A673 (cell line): ENCODE data around the gene MGST2. TPM values are rescaled to one million over a fixed set of nuclear protein-coding genes. Genes with fewer than 3 reads are reported as not detected.

Experiments used
- BruUV-seq: library from RNA; stranded (reverse); fragments of 400-500 nt; replicated peaks from 2 replicates; lab custom pipeline; 2021; lab: Mats Ljungman, UMichigan
- CTCF ChIA-PET: fragments of 300-600 bp; sonication (Branson Sonifier 250); formaldehyde crosslinking; loops from one replicate; lab custom pipeline; 2022; ENCODE audit warnings: antibody characterized with exemption; lab: Charles Lee
- POLR2A ChIA-PET: fragments of 300-600 bp; sonication (Branson Sonifier 250); formaldehyde crosslinking; loops from one replicate; lab custom pipeline; 2022; ENCODE audit warnings: antibody characterized with exemption; ENCODE audit not compliant: low non-redundant PET; lab: Charles Lee
- DNase-seq: peaks from one replicate; pipeline ENCODE4 v3.0.0-alpha.2; 2015; ENCODE audit warnings: low spot score
- H3K27ac ChIP-seq: fragments of 200-600 bp; sonication (generic); 2 replicates; pipeline ENCODE4 v1.5.1; 2016; ENCODE audit warnings: mixed run types, low read depth, mild to moderate bottlenecking, mixed read lengths, antibody characterized with exemption, low read length; ENCODE audit not compliant: poor library complexity, severe bottlenecking
- H3K27me3 ChIP-seq: fragments of 200-600 bp; sonication (generic); replicated peaks from 2 replicates; pipeline ENCODE4 v1.6.1; 2017; ENCODE audit warnings: mixed run types, low read depth, mild to moderate bottlenecking, mixed read lengths, antibody characterized with exemption, low read length; ENCODE audit not compliant: insufficient read depth, poor library complexity
- H3K36me3 ChIP-seq: fragments of 200-600 bp; sonication (generic); 2 replicates; pipeline ENCODE4 v1.6.1; 2016; ENCODE audit warnings: mixed run types, mild to moderate bottlenecking, mixed read lengths, antibody characterized with exemption, low read length; ENCODE audit not compliant: insufficient read depth, poor library complexity, severe bottlenecking
- H3K4me1 ChIP-seq: fragments of 200-600 bp; sonication (generic); 2 replicates; pipeline ENCODE4 v1.6.1; 2017; ENCODE audit warnings: mixed run types, mild to moderate bottlenecking, mixed read lengths, antibody characterized with exemption, low read length; ENCODE audit not compliant: insufficient read depth, poor library complexity, severe bottlenecking
- H3K4me3 ChIP-seq: fragments of 200-600 bp; sonication (generic); 2 replicates; pipeline ENCODE4 v1.5.1; 2016; ENCODE audit warnings: low read depth, mixed run types, mild to moderate bottlenecking, mixed read lengths, low read length; ENCODE audit not compliant: poor library complexity, severe bottlenecking
- H3K9me3 ChIP-seq: fragments of 200-600 bp; sonication (generic); 2 replicates; pipeline ENCODE4 v1.6.1; 2016; ENCODE audit warnings: mixed run types, low read depth, mild to moderate bottlenecking, mixed read lengths, antibody characterized with exemption, low read length; ENCODE audit not compliant: poor library complexity, severe bottlenecking
- EZH2 ChIP-seq: fragments of 200-600 bp; sonication (generic); IDR thresholded peaks from 2 replicates; pipeline ENCODE4 v1.6.1; 2017; ENCODE audit warnings: borderline replicate concordance, low read depth, mild to moderate bottlenecking, mixed read lengths, antibody characterized with exemption, low read length; ENCODE audit not compliant: poor library complexity, severe bottlenecking
- intact Hi-C: fragments of 100-400 bp; cut with micrococcal nuclease; formaldehyde crosslinking; loops from one replicate; pipeline ENCODE4 v1.10.0; 2022; ENCODE audit not compliant: unreplicated experiment
- total RNA-seq: library from RNA; stranded (reverse); gene quantifications from 2 replicates; pipeline ENCODE4 v1.2.3, GENCODE V29; 2021
- TF ChIP-seq, protein P1 (sequence below): fragments of 300-800, 200-600 bp; sonication (generic); conservative IDR thresholded peaks from 2 replicates; pipeline ENCODE4 v1.5.1; 2017; ENCODE audit warnings: low read depth, mild to moderate bottlenecking, antibody characterized with exemption, low read length, moderate library complexity, mixed read lengths

Gene MGST2
- total RNA-seq, 1 experiment from 2014 or later, result 7.0 TPM

DNA sequence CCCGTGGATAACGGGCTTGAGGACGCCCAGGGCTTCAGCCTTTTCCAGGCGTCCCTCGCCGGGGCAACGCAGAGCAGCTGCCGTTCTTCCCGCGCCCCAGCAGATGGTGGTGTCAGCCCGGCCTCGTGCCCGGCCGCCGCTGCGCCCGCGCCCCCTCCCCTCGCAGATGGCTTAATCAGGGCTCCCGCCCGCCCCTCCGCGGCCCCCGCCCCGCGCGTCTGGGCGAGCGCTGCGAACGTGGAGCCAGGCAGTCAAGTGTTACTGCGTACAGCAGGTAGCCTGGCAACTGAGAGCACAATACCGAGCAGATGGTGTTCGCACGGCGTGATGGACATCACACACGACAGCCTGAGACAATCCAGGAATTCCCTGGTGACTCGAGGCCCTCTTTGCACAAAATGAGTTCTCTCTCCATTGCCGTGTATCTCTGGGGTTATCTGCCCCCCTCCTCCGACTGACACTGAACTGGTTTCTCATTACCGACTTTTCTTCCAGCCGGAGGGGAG lies 69.3 kb downstream of the MGST2 start:
- DNase-seq, result peak; percentile 84
- intact Hi-C loops, result loop anchor here (2.0 to 10.0 kb wide), 6 partner anchors 277 to 620 kb away; no protein-coding TSS in a partner anchor
- ChIA-PET CTCF (interaction anchor here (0.8 to 1.4 kb wide), 5 partner anchors 269 to 625 kb away, joined by 3 to 7 read pairs (median 4); no protein-coding TSS in a partner anchor), POLR2A (no interaction called here)
- TF ChIP-seq, protein P1, sequence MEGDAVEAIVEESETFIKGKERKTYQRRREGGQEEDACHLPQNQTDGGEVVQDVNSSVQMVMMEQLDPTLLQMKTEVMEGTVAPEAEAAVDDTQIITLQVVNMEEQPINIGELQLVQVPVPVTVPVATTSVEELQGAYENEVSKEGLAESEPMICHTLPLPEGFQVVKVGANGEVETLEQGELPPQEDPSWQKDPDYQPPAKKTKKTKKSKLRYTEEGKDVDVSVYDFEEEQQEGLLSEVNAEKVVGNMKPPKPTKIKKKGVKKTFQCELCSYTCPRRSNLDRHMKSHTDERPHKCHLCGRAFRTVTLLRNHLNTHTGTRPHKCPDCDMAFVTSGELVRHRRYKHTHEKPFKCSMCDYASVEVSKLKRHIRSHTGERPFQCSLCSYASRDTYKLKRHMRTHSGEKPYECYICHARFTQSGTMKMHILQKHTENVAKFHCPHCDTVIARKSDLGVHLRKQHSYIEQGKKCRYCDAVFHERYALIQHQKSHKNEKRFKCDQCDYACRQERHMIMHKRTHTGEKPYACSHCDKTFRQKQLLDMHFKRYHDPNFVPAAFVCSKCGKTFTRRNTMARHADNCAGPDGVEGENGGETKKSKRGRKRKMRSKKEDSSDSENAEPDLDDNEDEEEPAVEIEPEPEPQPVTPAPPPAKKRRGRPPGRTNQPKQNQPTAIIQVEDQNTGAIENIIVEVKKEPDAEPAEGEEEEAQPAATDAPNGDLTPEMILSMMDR, result peak; percentile 75
- TF ChIP-seq EZH2, result no peak
- BruUV-seq, result no TSS peak
- Histone ChIP-seq H3K27me3 (no peaks in the 10 kb centered on the region), H3K9me3 (no peaks in the 10 kb centered on the region), H3K36me3 (no peaks in the 10 kb centered on the region), H3K4me1 (peaks cover 13% of the 10 kb centered on the region), H3K4me3 (peak overlapping the region; percentile 41), H3K27ac (peak overlapping the region; percentile 2)

DNA sequence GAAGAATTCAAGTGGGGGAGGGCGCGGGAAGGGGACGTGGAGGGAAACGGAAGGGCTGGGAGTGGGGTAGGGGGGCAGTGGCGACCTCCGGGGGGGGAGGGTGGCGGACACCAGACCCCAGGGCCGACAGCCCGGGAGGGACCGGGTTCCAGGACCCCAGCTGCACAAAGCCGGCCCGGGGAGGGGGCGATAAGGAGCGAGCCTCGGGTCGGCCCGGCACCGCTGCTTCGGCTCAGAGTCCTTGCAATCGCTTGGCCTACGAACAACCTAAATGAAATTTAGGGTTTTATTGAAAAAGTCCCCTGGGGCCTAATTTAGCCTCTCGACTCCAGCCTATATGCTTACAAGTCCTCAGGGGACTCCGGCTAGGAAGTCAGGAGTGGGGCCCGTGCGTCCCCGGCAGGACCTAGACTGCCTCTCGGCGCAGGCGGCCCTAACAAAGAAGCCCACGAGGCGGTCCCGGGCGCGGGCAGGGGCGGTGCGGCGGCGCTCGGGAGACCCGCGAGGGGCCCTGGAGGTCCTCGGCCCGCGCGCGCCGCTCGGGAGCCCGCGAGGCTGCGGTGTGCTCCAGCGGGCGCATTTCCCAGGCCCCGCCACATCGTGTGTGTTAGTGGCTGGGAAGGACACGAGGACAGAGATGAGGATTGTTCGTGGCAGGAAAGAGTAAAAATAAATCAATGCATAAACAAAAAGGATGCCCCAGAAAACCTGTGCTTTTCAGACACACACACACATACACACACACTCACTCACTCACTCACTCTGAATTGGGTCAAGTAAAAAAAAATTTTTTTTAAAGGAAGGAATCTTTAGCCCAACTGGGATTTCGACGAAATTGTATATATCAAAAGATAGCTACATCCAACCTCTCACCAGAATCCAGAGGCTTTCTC lies 70.0 kb downstream of the MGST2 start:
- ChIA-PET POLR2A (no interaction called here), CTCF (interaction anchor here (1.4 kb wide), 1 partner anchor 517 kb away, joined by 4 read pairs; no protein-coding TSS in a partner anchor)
- intact Hi-C loops, result loop anchor here (2.0 to 10.0 kb wide), 6 partner anchors 277 to 619 kb away; no protein-coding TSS in a partner anchor
- BruUV-seq, result no TSS peak
- Histone ChIP-seq H3K4me3 (peak overlapping the region; percentile 41), H3K36me3 (no peaks in the 10 kb centered on the region), H3K27me3 (no peaks in the 10 kb centered on the region), H3K4me1 (peaks cover 14% of the 10 kb centered on the region), H3K9me3 (no peaks in the 10 kb centered on the region), H3K27ac (no peak overlapping the region)
- peak; percentile 7 for DNase-seq
- TF ChIP-seq EZH2, result no peak
- TF ChIP-seq, protein P1, result no peak

DNA sequence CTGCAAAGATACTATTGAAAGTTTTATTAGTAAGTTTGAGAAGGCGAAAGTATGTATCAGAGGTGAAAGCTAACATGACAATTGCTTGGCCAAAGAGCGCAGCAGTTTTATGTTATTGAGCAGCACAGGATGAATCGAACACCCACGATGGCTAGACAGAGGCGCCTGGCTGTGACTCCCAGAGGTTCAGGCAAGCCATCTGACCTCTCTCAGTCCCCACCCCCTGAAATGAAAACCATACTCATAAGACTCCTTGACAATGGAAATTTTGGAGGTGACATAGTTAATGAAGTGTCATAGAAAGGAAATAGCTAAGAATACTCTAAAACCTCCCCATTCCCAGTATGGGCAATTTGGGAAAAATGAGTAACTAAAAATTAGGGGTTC lies 70.6 kb downstream of the MGST2 start:
- no peak overlapping the region for H3K4me3 ChIP-seq
- no peaks in the 10 kb centered on the region for H3K27me3 ChIP-seq
- CTCF ChIA-PET, result no interaction called here
- peaks cover 17% of the 10 kb centered on the region for H3K4me1 ChIP-seq
- H3K9me3 ChIP-seq, result no peaks in the 10 kb centered on the region
- no peaks in the 10 kb centered on the region for H3K36me3 ChIP-seq
- DNase-seq, result no peak
- no TSS peak for BruUV-seq
- POLR2A ChIA-PET, result no interaction called here
- TF ChIP-seq, protein P1, result no peak
- no peak for TF ChIP-seq EZH2
- intact Hi-C loops, result loop anchor here (5.0 to 10.0 kb wide), 3 partner anchors 276 to 619 kb away; no protein-coding TSS in a partner anchor
- no peak overlapping the region for H3K27ac ChIP-seq
